GM10248 (cell line): ENCODE results near the gene STMP1.

Source experiments
- CTCF ChIA-PET: fragments of 300-600 bp; sonication (Branson Sonifier 250); formaldehyde crosslinking; extraction: SDS; loops from one replicate; lab custom pipeline; 2021; ENCODE audit warnings: antibody characterized with exemption; lab: Yijun Ruan, JAX
- POLR2A ChIA-PET: fragments of 350-650 bp; sonication (Branson Sonifier 250); formaldehyde crosslinking; extraction: SDS; loops from one replicate; lab custom pipeline; 2020; ENCODE audit warnings: antibody characterized with exemption; lab: Yijun Ruan, JAX
- DNase-seq: peaks from one replicate; pipeline ENCODE4 v3.0.0; 2012; ENCODE audit errors: extremely low spot score
- TF ChIP-seq, protein P1 (sequence below): IDR thresholded peaks from 2 replicates; pipeline ENCODE4 v1.5.1; 2012; ENCODE audit warnings: mild to moderate bottlenecking, low read depth; ENCODE audit errors: extremely low read depth, missing control alignments, control extremely low read depth

Gene STMP1

DNA sequence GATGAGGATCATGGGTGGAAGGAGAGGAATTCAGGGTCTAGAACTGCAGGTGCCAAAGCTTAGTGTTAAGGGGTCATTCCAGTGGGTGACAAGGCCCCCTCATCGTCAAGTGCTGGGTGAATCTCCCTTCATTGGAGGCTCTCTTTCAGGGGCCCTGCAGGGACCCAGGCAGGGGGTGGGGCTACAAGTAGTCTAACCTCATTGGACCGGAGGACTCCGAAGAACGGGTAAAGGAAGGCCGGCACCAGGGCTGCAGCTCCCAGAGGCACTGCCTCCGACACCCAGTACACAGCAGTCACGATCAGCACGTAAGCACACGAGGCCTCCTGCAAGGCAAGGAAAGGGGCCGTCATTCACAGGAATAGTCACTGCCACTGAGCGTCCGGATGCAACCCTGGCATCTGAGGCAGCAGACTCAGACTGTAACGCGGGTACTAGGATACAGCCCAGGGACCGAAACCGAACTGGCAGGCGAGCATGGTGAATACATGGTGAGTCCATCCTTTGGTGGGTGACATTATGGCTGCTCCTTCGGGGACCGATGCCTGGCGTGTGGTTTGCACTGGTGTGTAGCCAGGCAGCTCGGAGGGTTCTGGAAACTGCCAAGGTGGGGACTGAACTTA lies 59.0 kb downstream of the STMP1 start:
- POLR2A ChIA-PET: no interaction called here
- TF ChIP-seq, protein P1, sequence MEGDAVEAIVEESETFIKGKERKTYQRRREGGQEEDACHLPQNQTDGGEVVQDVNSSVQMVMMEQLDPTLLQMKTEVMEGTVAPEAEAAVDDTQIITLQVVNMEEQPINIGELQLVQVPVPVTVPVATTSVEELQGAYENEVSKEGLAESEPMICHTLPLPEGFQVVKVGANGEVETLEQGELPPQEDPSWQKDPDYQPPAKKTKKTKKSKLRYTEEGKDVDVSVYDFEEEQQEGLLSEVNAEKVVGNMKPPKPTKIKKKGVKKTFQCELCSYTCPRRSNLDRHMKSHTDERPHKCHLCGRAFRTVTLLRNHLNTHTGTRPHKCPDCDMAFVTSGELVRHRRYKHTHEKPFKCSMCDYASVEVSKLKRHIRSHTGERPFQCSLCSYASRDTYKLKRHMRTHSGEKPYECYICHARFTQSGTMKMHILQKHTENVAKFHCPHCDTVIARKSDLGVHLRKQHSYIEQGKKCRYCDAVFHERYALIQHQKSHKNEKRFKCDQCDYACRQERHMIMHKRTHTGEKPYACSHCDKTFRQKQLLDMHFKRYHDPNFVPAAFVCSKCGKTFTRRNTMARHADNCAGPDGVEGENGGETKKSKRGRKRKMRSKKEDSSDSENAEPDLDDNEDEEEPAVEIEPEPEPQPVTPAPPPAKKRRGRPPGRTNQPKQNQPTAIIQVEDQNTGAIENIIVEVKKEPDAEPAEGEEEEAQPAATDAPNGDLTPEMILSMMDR: no peak
- DNase-seq: no peak
- CTCF ChIA-PET: interaction anchor here (0.7 to 2.9 kb wide), 8 partner anchors 7 to 60 kb away, joined by 3 to 11 read pairs (median 3); no protein-coding TSS in a partner anchor

DNA sequence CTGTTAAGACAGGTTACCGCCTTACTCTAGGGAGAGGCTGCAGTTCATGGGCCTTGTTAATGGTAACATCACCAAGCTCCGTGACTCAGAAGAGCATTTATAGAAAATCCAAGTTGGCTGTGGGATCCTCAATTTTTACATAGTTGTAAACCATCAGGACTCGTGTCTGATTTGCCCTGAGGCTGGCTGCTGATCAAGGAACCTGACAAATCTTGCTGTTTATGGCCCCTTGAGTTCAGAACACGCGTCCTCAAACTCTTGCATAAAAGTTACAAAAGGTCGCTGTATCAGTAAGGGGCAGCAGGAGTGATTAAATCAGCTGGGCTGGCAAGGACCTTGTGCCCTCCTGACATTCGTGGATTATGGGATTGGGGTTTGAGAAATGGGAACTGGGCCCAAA lies 61.1 kb downstream of the STMP1 start:
- POLR2A ChIA-PET: no interaction called here
- DNase-seq: no peak
- TF ChIP-seq, protein P1: no peak

More for the DNA sequence above, 61.1 kb downstream of the STMP1 start:
- CTCF ChIA-PET: no interaction called here
